ENCODE results near the gene WDR33.

- TF ChIP-seq CTCF (conservative IDR thresholded peaks at IDR 0.05; ENCODE audit: low read length): no peak
- no peak for TF ChIP-seq EZH2phosphoT487 (IDR thresholded peaks at IDR 0.05; ENCODE audit: borderline replicate concordance, low read depth, low read length)
Measured at GRCh38 chr2:127721978-127722355, 89.0 kb downstream of the WDR33 start.

Data from OCI-LY7 (cell line).